K562 (cell line): ENCODE measurements around the gene CSF2.

ENCODE experiments used
- CTCF ChIP-seq, 3 experiments: IDR thresholded peaks in 2 of 3; conservative IDR thresholded peaks in 1 of 3; 2 replicates each; pipeline ENCODE4 v1.5.1; 2011 to 2012; ENCODE audit warnings: low read length in 3 of 3, mild to moderate bottlenecking in 3 of 3, control low read depth in 2 of 3, improper control_type of control experiment in 1 of 3, inconsistent platforms in 1 of 3, low read depth in 1 of 3, mixed read lengths in 1 of 3, moderate library complexity in 1 of 3; ENCODE audit not compliant: insufficient read depth in 2 of 3
- EP300 ChIP-seq: IDR thresholded peaks from 2 replicates; pipeline ENCODE4 v1.6.1; 2012; ENCODE audit warnings: low read length, improper control_type of control experiment
- FOS ChIP-seq: IDR thresholded peaks from 3 replicates; pipeline ENCODE4 v1.6.1; 2011; ENCODE audit not compliant: insufficient read length; ENCODE audit errors: extremely low read depth
- GATA2 ChIP-seq: sonication (generic); formaldehyde crosslinking; IDR thresholded peaks from 2 replicates; pipeline ENCODE4 v1.4.0; 2020; ENCODE audit warnings: mild to moderate bottlenecking, missing genetic modification reagents
- HDAC2 ChIP-seq: fragments of 450-650 bp; IDR thresholded peaks from 2 replicates; pipeline ENCODE4 v1.6.1; 2016; ENCODE audit warnings: mild to moderate bottlenecking
- RFX5 ChIP-seq: IDR thresholded peaks from 2 replicates; pipeline ENCODE4 v1.6.1; 2011; ENCODE audit warnings: low read depth, mild to moderate bottlenecking, improper control_type of control experiment, low read length
- SP1 ChIP-seq: sonication (generic); formaldehyde crosslinking; IDR thresholded peaks from 2 replicates; pipeline ENCODE4 v1.8.1; 2022; ENCODE audit warnings: mild to moderate bottlenecking, missing genetic modification reagents

GRCh38 chr5:132102944-132103331 lies 29.3 kb downstream of the CSF2 start:
- no peak for TF ChIP-seq EP300
- no peak for TF ChIP-seq SP1 (CRISPR knock-in tag)
- no peak for TF ChIP-seq GATA2 (CRISPR knock-in tag)
- TF ChIP-seq RFX5 = no peak
- TF ChIP-seq HDAC2 = no peak
- TF ChIP-seq FOS = no peak
- no peak for TF ChIP-seq CTCF (IDR thresholded peaks at IDR 0.05 in 2 of 3, conservative IDR thresholded peaks at IDR 0.05 in 1 of 3; ENCODE audit: insufficient read depth in 2 of 3, low read depth in 1 of 3, low read length in 3 of 3)
